CD14-positive monocyte (primary cell): ENCODE results near the gene GDA. TPM values are rescaled to one million over a fixed set of nuclear protein-coding genes. Genes with fewer than 3 reads are reported as not detected.

Source experiments
- DNase-seq, 3 donors: peaks; one replicate each; pipeline ENCODE4 v3.0.0-alpha.2; 2011 to 2022
- H2AFZ ChIP-seq: 2 replicates; pipeline ENCODE4 v1.6.0; 2012; ENCODE audit warnings: mild to moderate bottlenecking, low read depth, low read length, inconsistent platforms; ENCODE audit not compliant: insufficient read depth, poor library complexity, severe bottlenecking
- H3K27ac ChIP-seq, 2 donors: 1 replicate in 1 of 2; 2 replicates in 1 of 2; pipeline ENCODE4 v1.5.1; 2012 to 2013; ENCODE audit warnings: low read length in 2 of 2, control low read depth in 1 of 2, inconsistent platforms in 1 of 2, low read depth in 1 of 2, mild to moderate bottlenecking in 1 of 2
- H3K27me3 ChIP-seq, 2 donors: one replicate each; pipeline versions ENCODE4 v1.6.0 to v1.6.1; 2011 to 2013; ENCODE audit warnings: low read length in 2 of 2; ENCODE audit not compliant: control insufficient read depth in 2 of 2, insufficient read depth in 2 of 2
- H3K36me3 ChIP-seq, 2 donors: replicated peaks in 1 of 2; 1 replicate in 1 of 2; 2 replicates in 1 of 2; pipeline versions ENCODE4 v1.5.1 to v1.6.1; 2012 to 2013; ENCODE audit warnings: low read length in 2 of 2, control low read depth in 1 of 2, inconsistent platforms in 1 of 2, mild to moderate bottlenecking in 1 of 2; ENCODE audit not compliant: insufficient read depth in 2 of 2, control insufficient read depth in 1 of 2
- H3K4me1 ChIP-seq, 2 donors: 1 replicate in 1 of 2; 2 replicates in 1 of 2; pipeline versions ENCODE4 v1.5.1 to v1.6.1; 2012 to 2013; ENCODE audit warnings: low read length in 2 of 2, control low read depth in 1 of 2, inconsistent platforms in 1 of 2, mild to moderate bottlenecking in 1 of 2, moderate library complexity in 1 of 2; ENCODE audit not compliant: insufficient read depth in 2 of 2, control insufficient read depth in 1 of 2
- H3K4me2 ChIP-seq: replicated peaks from 2 replicates; pipeline ENCODE3; 2012; ENCODE audit warnings: low read length, moderate library complexity, mild to moderate bottlenecking; ENCODE audit not compliant: poor library complexity, severe bottlenecking; ENCODE audit errors: extremely low read depth
- H3K4me3 ChIP-seq, 3 experiments: fragments of 200-600 bp in 1 of 3; sonication (generic) in 1 of 3; replicated peaks in 1 of 3; 1 replicate in 2 of 3; 2 replicates in 1 of 3; pipeline ENCODE4 v1.5.1; 2011 to 2013; ENCODE audit warnings: low read length in 3 of 3, mild to moderate bottlenecking in 3 of 3, control low read depth in 2 of 3, low read depth in 2 of 3, inconsistent platforms in 1 of 3, moderate library complexity in 1 of 3
- H3K79me2 ChIP-seq: 2 replicates; pipeline ENCODE4 v1.6.0; 2012; ENCODE audit warnings: mild to moderate bottlenecking, control low read depth, inconsistent platforms, low read length, moderate library complexity; ENCODE audit not compliant: insufficient read depth
- H3K9ac ChIP-seq: 2 replicates; pipeline ENCODE4 v1.6.0; 2017; ENCODE audit warnings: low read length, mild to moderate bottlenecking; ENCODE audit not compliant: insufficient read depth, poor library complexity, severe bottlenecking
- H3K9me3 ChIP-seq, 2 donors: replicated peaks in 1 of 2; 1 replicate in 1 of 2; 2 replicates in 1 of 2; pipeline versions ENCODE4 v1.5.1 to v1.6.1; 2012 to 2013; ENCODE audit warnings: low read length in 2 of 2, control low read depth in 1 of 2; ENCODE audit not compliant: control insufficient read depth in 1 of 2, insufficient read depth in 1 of 2
- H4K20me1 ChIP-seq: 2 replicates; pipeline ENCODE4 v1.6.0; 2012; ENCODE audit warnings: mild to moderate bottlenecking, low read length, control low read depth, moderate library complexity; ENCODE audit not compliant: insufficient read depth
- H3K27ac Mint-ChIP-seq, 7 donors: one replicate each; pipeline ENCODE4 v1.8.0; 2020; ENCODE audit warnings: mild to moderate bottlenecking in 7 of 7, mixed read lengths in 7 of 7, moderate library complexity in 6 of 7, inconsistent platforms in 2 of 7
- H3K27me3 Mint-ChIP-seq, 3 donors: one replicate each; pipeline ENCODE4 v1.8.0; 2021 to 2022; ENCODE audit warnings: low read depth in 3 of 3, mild to moderate bottlenecking in 3 of 3, mixed read lengths in 3 of 3, moderate library complexity in 3 of 3, inconsistent platforms in 1 of 3
- H3K36me3 Mint-ChIP-seq, 2 donors: one replicate each; pipeline ENCODE4 v1.8.0; 2020; ENCODE audit warnings: mixed read lengths in 2 of 2, inconsistent platforms in 1 of 2, mild to moderate bottlenecking in 1 of 2
- H3K4me1 Mint-ChIP-seq: one replicate; pipeline ENCODE4 v1.8.0; 2020; ENCODE audit warnings: mild to moderate bottlenecking, mixed read lengths
- H3K4me3 Mint-ChIP-seq, 2 donors: one replicate each; pipeline ENCODE4 v1.8.0; 2020; ENCODE audit warnings: mild to moderate bottlenecking in 2 of 2, mixed read lengths in 2 of 2, moderate library complexity in 1 of 2
- H3K9me3 Mint-ChIP-seq, 7 donors: one replicate each; pipeline ENCODE4 v1.8.0; 2020 to 2022; ENCODE audit warnings: mixed read lengths in 7 of 7, mild to moderate bottlenecking in 6 of 7, moderate library complexity in 6 of 7, inconsistent platforms in 2 of 7
- WGBS: methylation state at CpG from one replicate; pipeline ENCODE4 v1.1.5; 2013; ENCODE audit warnings: missing lambda C conversion rate; ENCODE audit not compliant: insufficient coverage; 5-methylcytosine and 5-hydroxymethylcytosine counted together
- intact Hi-C, 2 donors: fragments of 100-400 bp; cut with micrococcal nuclease; formaldehyde crosslinking; loops; one replicate each; pipeline versions ENCODE4 v1.15.0 to v1.15.1; 2023
- polyA plus RNA-seq, 3 donors: library from polyadenylated mRNA; depleted of rRNA in 1 of 3; unstranded in 2 of 3; stranded (reverse) in 1 of 3; fragments of 300-500 nt in 2 of 3; fragments of >200 nt in 1 of 3; fragmentation: Illumina TruSeq in 2 of 3; gene quantifications; 1 replicate in 2 of 3; 2 replicates in 1 of 3; pipeline ENCODE4 v1.2.3, GENCODE V29; 2012 to 2021
- TF ChIP-seq, protein P1 (sequence below): fragments of 200-600 bp; IDR thresholded peaks from one replicate; pipeline ENCODE4 v1.8.0; 2022; ENCODE audit warnings: antibody characterized with exemption, mild to moderate bottlenecking

Gene GDA
- polyA plus RNA-seq, 3 donors: not detected

DNA sequence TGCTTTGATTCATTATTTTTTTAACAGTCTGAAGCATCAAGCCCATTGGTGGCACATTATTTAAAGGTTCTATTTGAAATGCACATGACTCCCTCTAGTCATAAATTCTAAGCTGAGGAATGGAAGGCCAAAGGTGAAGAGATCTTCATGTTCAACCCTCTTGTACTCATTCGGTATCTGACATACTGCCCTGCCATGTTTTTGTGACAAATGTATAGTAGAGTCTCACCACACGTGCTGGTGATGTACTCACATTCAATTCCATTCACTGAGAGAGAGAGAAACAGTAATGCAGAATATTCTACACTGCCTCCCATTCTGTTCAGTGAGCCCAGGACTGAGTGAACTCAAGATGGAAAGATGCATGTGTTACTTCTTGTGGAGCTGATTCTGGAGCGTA is 98.3 kb downstream of the GDA start:
- Mint-ChIP-seq H3K36me3 (no peaks in the 10 kb centered on the region), H3K27ac (no peak overlapping the region), H3K4me3 (no peak overlapping the region), H3K27me3 (peaks cover 4 to 10% (median 7%) of the 10 kb centered on the region in 3 donors), H3K4me1 (no peaks in the 10 kb centered on the region), H3K9me3 (peaks cover 0 to 3% (median 0%) of the 10 kb centered on the region in 7 donors)
- Histone ChIP-seq H3K4me2 (no peak overlapping the region), H3K9me3 (no peaks in the 10 kb centered on the region), H3K9ac (no peak overlapping the region), H3K4me1 (no peaks in the 10 kb centered on the region), H3K36me3 (no peaks in the 10 kb centered on the region), H2AFZ (no peak overlapping the region), H3K27ac (no peak overlapping the region), H3K4me3 (no peak overlapping the region), H4K20me1 (no peaks in the 10 kb centered on the region), H3K79me2 (no peaks in the 10 kb centered on the region), H3K27me3 (peaks cover 2% of the 10 kb centered on the region in 2 donors)
- intact Hi-C loops: no loop called here
- TF ChIP-seq, protein P1, sequence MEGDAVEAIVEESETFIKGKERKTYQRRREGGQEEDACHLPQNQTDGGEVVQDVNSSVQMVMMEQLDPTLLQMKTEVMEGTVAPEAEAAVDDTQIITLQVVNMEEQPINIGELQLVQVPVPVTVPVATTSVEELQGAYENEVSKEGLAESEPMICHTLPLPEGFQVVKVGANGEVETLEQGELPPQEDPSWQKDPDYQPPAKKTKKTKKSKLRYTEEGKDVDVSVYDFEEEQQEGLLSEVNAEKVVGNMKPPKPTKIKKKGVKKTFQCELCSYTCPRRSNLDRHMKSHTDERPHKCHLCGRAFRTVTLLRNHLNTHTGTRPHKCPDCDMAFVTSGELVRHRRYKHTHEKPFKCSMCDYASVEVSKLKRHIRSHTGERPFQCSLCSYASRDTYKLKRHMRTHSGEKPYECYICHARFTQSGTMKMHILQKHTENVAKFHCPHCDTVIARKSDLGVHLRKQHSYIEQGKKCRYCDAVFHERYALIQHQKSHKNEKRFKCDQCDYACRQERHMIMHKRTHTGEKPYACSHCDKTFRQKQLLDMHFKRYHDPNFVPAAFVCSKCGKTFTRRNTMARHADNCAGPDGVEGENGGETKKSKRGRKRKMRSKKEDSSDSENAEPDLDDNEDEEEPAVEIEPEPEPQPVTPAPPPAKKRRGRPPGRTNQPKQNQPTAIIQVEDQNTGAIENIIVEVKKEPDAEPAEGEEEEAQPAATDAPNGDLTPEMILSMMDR: no peak
- DNase-seq: no peak
- 100% methylated on average over 1 of the region's 3 CpGs for WGBS

DNA sequence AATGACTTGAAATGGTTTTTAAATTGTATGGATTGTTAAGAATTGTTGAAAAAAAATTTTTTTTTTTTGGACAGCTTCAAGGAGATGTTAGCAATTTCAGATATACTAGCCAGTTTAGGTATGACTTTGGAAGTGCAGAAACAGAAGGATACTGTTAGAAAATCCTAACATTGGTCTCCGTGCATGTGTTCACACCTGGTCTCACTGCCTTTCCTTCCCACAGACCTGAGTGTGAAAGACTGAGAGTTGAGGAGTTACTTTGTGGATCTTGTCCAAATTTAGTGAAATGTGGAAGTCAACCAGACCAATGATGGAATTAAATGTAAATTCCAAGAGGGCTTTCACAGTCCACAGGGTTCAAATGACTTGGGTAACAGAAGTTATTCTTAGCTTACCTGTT is 102.3 kb downstream of the GDA start:
- WGBS: no CpG with 5 or more reads among the region's 1 CpG
- TF ChIP-seq, protein P1: no peak
- Histone ChIP-seq H3K79me2 (no peaks in the 10 kb centered on the region), H3K9ac (no peak overlapping the region), H3K9me3 (no peaks in the 10 kb centered on the region), H3K36me3 (no peaks in the 10 kb centered on the region), H4K20me1 (no peaks in the 10 kb centered on the region), H3K27me3 (peaks cover 2 to 4% of the 10 kb centered on the region in 2 donors), H3K4me3 (no peak overlapping the region), H2AFZ (no peak overlapping the region), H3K4me1 (no peaks in the 10 kb centered on the region), H3K4me2 (no peak overlapping the region), H3K27ac (no peak overlapping the region)
- H3K36me3 Mint-ChIP-seq: no peaks in the 10 kb centered on the region
- no peaks in the 10 kb centered on the region for H3K4me1 Mint-ChIP-seq
- intact Hi-C loops: no loop called here
- no peak overlapping the region for H3K4me3 Mint-ChIP-seq
- H3K27me3 Mint-ChIP-seq: peaks cover 4 to 5% (median 4%) of the 10 kb centered on the region in 3 donors
- no peak for DNase-seq
- no peaks in the 10 kb centered on the region for H3K9me3 Mint-ChIP-seq
- H3K27ac Mint-ChIP-seq: no peak overlapping the region
